HK-2 (cell line): Measurements from ENCODE around the gene C4BPB.

ENCODE experiments used
- DNase-seq: peaks from one replicate; pipeline ENCODE4 v3.0.0-alpha.2; 2018; ENCODE audit not compliant: unreplicated experiment

The C4BPB gene

DNA sequence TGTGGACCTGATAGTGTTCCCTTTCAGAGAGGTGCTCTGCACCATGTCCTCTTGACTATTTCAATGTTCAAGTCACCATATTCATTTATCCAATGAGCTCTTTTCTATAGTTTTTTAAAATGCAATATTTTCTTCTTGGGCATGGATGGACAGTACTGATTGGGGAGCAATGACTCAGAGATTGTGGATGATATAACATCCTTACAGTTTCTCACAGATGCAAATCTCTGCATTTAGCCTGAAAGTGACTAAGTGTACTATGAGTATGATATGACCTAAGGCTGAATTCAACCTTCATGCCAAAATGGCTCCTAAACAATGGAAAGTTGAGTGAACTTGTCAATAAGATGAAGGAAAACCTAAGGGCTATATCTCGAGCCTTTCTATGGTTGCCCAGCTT lies 51.9 kb downstream of the C4BPB start:
- DNase-seq: no peak

DNA sequence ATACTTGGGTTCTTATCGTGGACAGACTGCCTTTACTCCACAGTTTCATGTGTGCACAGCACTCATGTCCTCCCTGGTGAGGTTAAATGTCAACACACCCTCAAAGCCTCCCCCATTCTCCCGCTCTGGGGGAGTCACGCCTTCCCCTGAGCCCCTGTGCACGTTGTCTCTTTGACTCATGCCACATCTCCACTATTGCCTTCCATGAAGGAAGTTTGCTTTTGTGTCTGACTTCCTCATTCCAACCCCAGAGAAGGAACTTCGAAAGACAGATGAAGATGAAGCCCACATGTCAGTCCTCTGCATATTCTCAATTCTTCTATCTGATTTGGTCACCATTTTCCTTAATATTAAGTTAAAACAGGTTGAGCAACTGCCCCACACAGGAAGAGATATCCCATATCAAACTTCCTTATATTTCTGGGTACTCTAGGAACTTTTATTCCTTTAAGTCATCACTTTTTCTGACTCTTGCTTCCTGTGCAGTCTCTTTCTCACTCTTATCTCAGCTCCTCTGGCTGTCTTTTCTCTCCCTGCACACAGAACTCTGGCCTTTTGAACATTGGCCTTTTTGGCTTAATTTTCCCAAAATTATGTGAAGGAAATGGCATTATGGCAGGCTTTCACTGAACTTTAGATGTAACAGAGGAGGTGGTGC lies 56.9 kb downstream of the C4BPB start:
- DNase-seq: no peak
